ENCODE results near the gene ZNF341. TPM values are rescaled to one million over a fixed set of nuclear protein-coding genes. Genes with fewer than 3 reads are reported as not detected.

ZNF341 gene
- total and polyA plus RNA-seq, 9 of the 15 experiments (the other 6 are each of a cell fraction or from before 2014, with no cell fraction given) = 0.08 to 2.6 (median 1.0) TPM

DNA sequence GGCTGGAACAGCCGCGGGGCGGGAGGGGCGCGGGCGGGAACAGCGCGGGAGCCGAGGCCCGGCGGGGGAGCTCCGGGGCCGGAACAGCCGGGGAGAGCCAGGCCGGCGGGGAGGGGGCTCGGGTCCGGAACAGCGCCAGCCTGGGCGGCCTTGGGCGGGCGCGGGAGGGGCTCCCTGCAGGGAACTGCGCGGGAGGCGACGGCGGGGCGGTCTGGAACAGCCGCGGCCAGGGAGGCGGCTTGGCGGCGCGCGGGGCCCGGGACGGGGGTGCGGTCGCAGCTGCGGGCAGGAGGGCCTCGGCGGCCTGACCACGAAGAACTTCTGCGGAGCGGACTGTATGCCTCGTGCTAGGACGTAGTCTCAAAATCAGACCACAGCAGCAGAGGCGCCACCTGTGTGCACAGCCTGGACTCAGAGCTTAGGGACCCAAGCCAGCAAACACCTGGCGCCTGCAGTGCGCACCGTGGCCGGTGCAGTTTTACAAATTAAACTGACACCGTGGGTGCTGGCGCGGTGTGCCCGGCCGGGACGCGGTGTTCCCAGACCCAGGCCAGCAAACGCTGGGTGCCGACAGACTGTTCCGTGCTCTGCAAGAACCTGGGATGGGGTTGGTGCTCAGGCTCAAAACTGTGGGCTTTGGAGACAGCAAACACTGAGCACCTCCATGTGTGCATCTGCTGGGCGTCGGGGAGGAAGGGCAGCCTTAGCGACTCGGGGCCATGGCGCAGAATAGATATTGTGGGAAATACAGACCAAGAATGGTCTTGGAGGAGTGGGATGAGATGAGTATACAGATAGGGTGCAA, 572 bp downstream of the ZNF341 start (continued):
- TF ChIP-seq, protein P1, sequence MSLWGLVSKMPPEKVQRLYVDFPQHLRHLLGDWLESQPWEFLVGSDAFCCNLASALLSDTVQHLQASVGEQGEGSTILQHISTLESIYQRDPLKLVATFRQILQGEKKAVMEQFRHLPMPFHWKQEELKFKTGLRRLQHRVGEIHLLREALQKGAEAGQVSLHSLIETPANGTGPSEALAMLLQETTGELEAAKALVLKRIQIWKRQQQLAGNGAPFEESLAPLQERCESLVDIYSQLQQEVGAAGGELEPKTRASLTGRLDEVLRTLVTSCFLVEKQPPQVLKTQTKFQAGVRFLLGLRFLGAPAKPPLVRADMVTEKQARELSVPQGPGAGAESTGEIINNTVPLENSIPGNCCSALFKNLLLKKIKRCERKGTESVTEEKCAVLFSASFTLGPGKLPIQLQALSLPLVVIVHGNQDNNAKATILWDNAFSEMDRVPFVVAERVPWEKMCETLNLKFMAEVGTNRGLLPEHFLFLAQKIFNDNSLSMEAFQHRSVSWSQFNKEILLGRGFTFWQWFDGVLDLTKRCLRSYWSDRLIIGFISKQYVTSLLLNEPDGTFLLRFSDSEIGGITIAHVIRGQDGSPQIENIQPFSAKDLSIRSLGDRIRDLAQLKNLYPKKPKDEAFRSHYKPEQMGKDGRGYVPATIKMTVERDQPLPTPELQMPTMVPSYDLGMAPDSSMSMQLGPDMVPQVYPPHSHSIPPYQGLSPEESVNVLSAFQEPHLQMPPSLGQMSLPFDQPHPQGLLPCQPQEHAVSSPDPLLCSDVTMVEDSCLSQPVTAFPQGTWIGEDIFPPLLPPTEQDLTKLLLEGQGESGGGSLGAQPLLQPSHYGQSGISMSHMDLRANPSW (CRISPR knock-in tag; IDR thresholded peaks at IDR 0.05) = no peak
- TF ChIP-seq NRF1 (conservative IDR thresholded peaks at IDR 0.05 in 1 of 2, IDR thresholded peaks at IDR 0.05 in 1 of 2) (peak; percentile 71 to 76; a peak in 3 of 4 replicates), NFXL1 (CRISPR knock-in tag; IDR thresholded peaks at IDR 0.05) (no peak), MBD2 (IDR thresholded peaks at IDR 0.05; ENCODE audit: borderline replicate concordance, low read depth) (no peak), MCM2 (IDR thresholded peaks at IDR 0.05; ENCODE audit: low read depth) (no peak), GTF2E2 (tag; IDR thresholded peaks at IDR 0.05) (no peak), ZNF79 (CRISPR knock-in tag; IDR thresholded peaks at IDR 0.05; ENCODE audit: low read depth) (no peak)
- TF ChIP-seq, protein P2, sequence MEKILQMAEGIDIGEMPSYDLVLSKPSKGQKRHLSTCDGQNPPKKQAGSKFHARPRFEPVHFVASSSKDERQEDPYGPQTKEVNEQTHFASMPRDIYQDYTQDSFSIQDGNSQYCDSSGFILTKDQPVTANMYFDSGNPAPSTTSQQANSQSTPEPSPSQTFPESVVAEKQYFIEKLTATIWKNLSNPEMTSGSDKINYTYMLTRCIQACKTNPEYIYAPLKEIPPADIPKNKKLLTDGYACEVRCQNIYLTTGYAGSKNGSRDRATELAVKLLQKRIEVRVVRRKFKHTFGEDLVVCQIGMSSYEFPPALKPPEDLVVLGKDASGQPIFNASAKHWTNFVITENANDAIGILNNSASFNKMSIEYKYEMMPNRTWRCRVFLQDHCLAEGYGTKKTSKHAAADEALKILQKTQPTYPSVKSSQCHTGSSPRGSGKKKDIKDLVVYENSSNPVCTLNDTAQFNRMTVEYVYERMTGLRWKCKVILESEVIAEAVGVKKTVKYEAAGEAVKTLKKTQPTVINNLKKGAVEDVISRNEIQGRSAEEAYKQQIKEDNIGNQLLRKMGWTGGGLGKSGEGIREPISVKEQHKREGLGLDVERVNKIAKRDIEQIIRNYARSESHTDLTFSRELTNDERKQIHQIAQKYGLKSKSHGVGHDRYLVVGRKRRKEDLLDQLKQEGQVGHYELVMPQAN (IDR thresholded peaks at IDR 0.05; ENCODE audit: borderline replicate concordance) = no peak
- TF ChIP-seq, protein P3, sequence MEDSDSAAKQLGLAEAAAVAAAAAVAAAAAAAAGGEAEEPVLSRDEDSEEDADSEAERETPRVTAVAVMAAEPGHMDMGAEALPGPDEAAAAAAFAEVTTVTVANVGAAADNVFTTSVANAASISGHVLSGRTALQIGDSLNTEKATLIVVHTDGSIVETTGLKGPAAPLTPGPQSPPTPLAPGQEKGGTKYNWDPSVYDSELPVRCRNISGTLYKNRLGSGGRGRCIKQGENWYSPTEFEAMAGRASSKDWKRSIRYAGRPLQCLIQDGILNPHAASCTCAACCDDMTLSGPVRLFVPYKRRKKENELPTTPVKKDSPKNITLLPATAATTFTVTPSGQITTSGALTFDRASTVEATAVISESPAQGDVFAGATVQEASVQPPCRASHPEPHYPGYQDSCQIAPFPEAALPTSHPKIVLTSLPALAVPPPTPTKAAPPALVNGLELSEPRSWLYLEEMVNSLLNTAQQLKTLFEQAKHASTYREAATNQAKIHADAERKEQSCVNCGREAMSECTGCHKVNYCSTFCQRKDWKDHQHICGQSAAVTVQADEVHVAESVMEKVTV (CRISPR knock-in tag; IDR thresholded peaks at IDR 0.05) = no peak
- TF ChIP-seq, protein P4, sequence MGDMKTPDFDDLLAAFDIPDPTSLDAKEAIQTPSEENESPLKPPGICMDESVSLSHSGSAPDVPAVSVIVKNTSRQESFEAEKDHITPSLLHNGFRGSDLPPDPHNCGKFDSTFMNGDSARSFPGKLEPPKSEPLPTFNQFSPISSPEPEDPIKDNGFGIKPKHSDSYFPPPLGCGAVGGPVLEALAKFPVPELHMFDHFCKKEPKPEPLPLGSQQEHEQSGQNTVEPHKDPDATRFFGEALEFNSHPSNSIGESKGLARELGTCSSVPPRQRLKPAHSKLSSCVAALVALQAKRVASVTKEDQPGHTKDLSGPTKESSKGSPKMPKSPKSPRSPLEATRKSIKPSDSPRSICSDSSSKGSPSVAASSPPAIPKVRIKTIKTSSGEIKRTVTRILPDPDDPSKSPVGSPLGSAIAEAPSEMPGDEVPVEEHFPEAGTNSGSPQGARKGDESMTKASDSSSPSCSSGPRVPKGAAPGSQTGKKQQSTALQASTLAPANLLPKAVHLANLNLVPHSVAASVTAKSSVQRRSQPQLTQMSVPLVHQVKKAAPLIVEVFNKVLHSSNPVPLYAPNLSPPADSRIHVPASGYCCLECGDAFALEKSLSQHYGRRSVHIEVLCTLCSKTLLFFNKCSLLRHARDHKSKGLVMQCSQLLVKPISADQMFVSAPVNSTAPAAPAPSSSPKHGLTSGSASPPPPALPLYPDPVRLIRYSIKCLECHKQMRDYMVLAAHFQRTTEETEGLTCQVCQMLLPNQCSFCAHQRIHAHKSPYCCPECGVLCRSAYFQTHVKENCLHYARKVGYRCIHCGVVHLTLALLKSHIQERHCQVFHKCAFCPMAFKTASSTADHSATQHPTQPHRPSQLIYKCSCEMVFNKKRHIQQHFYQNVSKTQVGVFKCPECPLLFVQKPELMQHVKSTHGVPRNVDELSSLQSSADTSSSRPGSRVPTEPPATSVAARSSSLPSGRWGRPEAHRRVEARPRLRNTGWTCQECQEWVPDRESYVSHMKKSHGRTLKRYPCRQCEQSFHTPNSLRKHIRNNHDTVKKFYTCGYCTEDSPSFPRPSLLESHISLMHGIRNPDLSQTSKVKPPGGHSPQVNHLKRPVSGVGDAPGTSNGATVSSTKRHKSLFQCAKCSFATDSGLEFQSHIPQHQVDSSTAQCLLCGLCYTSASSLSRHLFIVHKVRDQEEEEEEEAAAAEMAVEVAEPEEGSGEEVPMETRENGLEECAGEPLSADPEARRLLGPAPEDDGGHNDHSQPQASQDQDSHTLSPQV (IDR thresholded peaks at IDR 0.05) = peak; percentile 81
- TF ChIP-seq, protein P5, sequence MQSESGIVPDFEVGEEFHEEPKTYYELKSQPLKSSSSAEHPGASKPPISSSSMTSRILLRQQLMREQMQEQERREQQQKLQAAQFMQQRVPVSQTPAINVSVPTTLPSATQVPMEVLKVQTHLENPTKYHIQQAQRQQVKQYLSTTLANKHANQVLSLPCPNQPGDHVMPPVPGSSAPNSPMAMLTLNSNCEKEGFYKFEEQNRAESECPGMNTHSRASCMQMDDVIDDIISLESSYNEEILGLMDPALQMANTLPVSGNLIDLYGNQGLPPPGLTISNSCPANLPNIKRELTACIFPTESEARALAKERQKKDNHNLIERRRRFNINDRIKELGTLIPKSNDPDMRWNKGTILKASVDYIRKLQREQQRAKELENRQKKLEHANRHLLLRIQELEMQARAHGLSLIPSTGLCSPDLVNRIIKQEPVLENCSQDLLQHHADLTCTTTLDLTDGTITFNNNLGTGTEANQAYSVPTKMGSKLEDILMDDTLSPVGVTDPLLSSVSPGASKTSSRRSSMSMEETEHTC (IDR thresholded peaks at IDR 0.05) = no peak; the same call in 1 of the 2 replicates

Data from K562 (cell line).